ENCODE measurements around the gene CELA2B. TPM values are rescaled to one million over a fixed set of nuclear protein-coding genes. Genes with fewer than 3 reads are reported as not detected.
A peak's percentile ranks its signal among the peaks of the same experiment; 100 is the strongest.

Gene CELA2B
- total and polyA plus RNA-seq, 9 of the 15 experiments (the other 6 are each of a cell fraction or from before 2014, with no cell fraction given): 0.25 to 2.1 (median 0.38) TPM; not detected in 5

DNA sequence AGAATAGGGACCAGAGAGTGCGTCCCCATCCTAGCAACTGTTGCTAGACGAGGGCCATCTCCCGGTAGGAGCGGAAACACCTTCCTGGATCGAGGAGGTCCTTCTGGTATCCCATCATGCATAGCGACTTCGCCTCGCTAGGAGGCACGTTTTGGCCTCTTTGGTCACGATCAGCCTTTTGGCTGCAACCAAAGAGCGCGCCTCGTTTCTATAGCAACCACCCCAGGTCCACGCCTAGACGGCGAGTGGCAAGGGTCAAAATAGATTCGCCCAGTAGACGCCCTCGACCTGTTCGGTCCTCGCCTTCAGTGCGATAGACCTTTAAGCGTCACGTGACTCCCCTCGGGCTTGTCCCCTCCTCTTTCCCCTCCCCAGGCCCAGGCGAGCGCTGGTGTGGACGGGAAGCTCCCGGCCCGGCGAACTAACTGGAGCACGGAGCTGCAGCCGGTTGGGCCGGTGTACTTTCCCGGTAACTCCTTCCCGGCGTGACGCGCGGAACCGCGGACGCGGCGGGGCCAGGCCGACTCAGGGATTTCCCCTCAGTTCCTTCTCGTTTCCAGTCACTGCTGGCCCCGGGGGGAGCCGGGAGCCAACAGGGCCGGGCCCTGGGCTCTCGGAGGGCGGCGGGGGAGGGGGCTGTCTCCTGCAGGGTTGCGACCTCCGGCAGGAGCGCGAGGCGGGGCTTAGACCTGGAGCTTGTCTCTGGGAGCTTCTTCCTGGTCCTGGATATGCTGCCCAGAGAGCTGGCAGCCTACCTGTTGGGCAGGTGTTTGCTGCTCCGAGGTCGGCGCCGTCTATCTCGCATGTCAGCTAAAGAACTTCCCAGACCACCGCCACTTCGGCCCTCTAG lies 50.8 kb downstream of the CELA2B start, which contains the start of gene DNAJC16 (continued):
- TF ChIP-seq, protein P1, sequence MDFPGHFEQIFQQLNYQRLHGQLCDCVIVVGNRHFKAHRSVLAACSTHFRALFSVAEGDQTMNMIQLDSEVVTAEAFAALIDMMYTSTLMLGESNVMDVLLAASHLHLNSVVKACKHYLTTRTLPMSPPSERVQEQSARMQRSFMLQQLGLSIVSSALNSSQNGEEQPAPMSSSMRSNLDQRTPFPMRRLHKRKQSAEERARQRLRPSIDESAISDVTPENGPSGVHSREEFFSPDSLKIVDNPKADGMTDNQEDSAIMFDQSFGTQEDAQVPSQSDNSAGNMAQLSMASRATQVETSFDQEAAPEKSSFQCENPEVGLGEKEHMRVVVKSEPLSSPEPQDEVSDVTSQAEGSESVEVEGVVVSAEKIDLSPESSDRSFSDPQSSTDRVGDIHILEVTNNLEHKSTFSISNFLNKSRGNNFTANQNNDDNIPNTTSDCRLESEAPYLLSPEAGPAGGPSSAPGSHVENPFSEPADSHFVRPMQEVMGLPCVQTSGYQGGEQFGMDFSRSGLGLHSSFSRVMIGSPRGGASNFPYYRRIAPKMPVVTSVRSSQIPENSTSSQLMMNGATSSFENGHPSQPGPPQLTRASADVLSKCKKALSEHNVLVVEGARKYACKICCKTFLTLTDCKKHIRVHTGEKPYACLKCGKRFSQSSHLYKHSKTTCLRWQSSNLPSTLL (IDR thresholded peaks at IDR 0.05): no peak
- peak; percentile 86 for TF ChIP-seq SNIP1 (IDR thresholded peaks at IDR 0.05; ENCODE audit: low read depth)
- TF ChIP-seq PTTG1 (tag; IDR thresholded peaks at IDR 0.05; ENCODE audit: low read depth): no peak
- TF ChIP-seq, protein P2, sequence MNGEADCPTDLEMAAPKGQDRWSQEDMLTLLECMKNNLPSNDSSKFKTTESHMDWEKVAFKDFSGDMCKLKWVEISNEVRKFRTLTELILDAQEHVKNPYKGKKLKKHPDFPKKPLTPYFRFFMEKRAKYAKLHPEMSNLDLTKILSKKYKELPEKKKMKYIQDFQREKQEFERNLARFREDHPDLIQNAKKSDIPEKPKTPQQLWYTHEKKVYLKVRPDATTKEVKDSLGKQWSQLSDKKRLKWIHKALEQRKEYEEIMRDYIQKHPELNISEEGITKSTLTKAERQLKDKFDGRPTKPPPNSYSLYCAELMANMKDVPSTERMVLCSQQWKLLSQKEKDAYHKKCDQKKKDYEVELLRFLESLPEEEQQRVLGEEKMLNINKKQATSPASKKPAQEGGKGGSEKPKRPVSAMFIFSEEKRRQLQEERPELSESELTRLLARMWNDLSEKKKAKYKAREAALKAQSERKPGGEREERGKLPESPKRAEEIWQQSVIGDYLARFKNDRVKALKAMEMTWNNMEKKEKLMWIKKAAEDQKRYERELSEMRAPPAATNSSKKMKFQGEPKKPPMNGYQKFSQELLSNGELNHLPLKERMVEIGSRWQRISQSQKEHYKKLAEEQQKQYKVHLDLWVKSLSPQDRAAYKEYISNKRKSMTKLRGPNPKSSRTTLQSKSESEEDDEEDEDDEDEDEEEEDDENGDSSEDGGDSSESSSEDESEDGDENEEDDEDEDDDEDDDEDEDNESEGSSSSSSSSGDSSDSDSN (IDR thresholded peaks at IDR 0.05; ENCODE audit: borderline replicate concordance in 1 of 2, low read depth in 2 of 2, low read length in 2 of 2): peak; percentile 95 to 97
- no peak for TF ChIP-seq NFIX (CRISPR knock-in tag; IDR thresholded peaks at IDR 0.05; ENCODE audit: low read depth)
- no peak for TF ChIP-seq MED1 (CRISPR knock-in tag; IDR thresholded peaks at IDR 0.05; ENCODE audit: borderline replicate concordance)
- no peak for TF ChIP-seq MTA1 (IDR thresholded peaks at IDR 0.05; ENCODE audit: borderline replicate concordance)
- TF ChIP-seq MBD2 (IDR thresholded peaks at IDR 0.05; ENCODE audit: borderline replicate concordance, low read depth): peak; percentile 34; the same call in 1 of the 2 replicates
- TF ChIP-seq HNRNPH1 (optimal IDR thresholded peaks at IDR 0.05; ENCODE audit: low read depth, low read length): no peak
- TF ChIP-seq, protein P3, sequence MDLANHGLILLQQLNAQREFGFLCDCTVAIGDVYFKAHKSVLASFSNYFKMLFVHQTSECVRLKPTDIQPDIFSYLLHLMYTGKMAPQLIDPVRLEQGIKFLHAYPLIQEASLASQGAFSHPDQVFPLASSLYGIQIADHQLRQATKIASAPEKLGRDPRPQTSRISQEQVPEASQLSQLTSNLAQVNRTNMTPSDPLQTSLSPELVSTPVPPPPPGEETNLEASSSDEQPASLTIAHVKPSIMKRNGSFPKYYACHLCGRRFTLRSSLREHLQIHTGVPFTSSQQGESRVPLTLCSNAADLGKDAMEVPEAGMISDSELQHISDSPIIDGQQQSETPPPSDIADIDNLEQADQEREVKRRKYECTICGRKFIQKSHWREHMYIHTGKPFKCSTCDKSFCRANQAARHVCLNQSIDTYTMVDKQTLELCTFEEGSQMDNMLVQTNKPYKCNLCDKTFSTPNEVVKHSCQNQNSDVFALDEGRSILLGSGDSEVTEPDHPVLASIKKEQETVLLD (IDR thresholded peaks at IDR 0.05): peak; percentile 84
- TF ChIP-seq ZNF79 (CRISPR knock-in tag; IDR thresholded peaks at IDR 0.05; ENCODE audit: low read depth): no peak
- TF ChIP-seq STAT5B (CRISPR knock-in tag; IDR thresholded peaks at IDR 0.05): no peak
- TF ChIP-seq MTF1 (CRISPR knock-in tag; IDR thresholded peaks at IDR 0.05; ENCODE audit: borderline replicate concordance): no peak
- TF ChIP-seq, protein P4, sequence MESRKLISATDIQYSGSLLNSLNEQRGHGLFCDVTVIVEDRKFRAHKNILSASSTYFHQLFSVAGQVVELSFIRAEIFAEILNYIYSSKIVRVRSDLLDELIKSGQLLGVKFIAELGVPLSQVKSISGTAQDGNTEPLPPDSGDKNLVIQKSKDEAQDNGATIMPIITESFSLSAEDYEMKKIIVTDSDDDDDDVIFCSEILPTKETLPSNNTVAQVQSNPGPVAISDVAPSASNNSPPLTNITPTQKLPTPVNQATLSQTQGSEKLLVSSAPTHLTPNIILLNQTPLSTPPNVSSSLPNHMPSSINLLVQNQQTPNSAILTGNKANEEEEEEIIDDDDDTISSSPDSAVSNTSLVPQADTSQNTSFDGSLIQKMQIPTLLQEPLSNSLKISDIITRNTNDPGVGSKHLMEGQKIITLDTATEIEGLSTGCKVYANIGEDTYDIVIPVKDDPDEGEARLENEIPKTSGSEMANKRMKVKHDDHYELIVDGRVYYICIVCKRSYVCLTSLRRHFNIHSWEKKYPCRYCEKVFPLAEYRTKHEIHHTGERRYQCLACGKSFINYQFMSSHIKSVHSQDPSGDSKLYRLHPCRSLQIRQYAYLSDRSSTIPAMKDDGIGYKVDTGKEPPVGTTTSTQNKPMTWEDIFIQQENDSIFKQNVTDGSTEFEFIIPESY (CRISPR knock-in tag; IDR thresholded peaks at IDR 0.05): peak; percentile 55; the same call in 1 of the 2 replicates
- TF ChIP-seq, protein P5, sequence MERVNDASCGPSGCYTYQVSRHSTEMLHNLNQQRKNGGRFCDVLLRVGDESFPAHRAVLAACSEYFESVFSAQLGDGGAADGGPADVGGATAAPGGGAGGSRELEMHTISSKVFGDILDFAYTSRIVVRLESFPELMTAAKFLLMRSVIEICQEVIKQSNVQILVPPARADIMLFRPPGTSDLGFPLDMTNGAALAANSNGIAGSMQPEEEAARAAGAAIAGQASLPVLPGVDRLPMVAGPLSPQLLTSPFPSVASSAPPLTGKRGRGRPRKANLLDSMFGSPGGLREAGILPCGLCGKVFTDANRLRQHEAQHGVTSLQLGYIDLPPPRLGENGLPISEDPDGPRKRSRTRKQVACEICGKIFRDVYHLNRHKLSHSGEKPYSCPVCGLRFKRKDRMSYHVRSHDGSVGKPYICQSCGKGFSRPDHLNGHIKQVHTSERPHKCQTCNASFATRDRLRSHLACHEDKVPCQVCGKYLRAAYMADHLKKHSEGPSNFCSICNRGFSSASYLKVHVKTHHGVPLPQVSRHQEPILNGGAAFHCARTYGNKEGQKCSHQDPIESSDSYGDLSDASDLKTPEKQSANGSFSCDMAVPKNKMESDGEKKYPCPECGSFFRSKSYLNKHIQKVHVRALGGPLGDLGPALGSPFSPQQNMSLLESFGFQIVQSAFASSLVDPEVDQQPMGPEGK (CRISPR knock-in tag; IDR thresholded peaks at IDR 0.05; ENCODE audit: borderline replicate concordance): no peak
- TF ChIP-seq EGR1 (conservative IDR thresholded peaks at IDR 0.05): peak; percentile 65
- peak; percentile 65 for TF ChIP-seq FIP1L1 (IDR thresholded peaks at IDR 0.05; ENCODE audit: low read depth, low read length, poor library complexity, severe bottlenecking)
